Skin of body (tissue), 2 donors: Measurements from ENCODE around the gene CMTM1. TPM values are rescaled to one million over a fixed set of nuclear protein-coding genes. Genes with fewer than 3 reads are reported as not detected.
A peak's percentile ranks its signal among the peaks of the same experiment; 100 is the strongest.

Experiments
- DNase-seq: peaks from one replicate; lab custom pipeline; 2025; lab: John Stamatoyannopoulos, UW
- total RNA-seq: library from RNA; depleted of rRNA; stranded (reverse); fragments of >200 nt; gene quantifications from one replicate; pipeline ENCODE4 v1.2.3, GENCODE V29; 2014

CMTM1 gene
- total RNA-seq, 1 donor from 2014 or later = 2.0 TPM

DNA sequence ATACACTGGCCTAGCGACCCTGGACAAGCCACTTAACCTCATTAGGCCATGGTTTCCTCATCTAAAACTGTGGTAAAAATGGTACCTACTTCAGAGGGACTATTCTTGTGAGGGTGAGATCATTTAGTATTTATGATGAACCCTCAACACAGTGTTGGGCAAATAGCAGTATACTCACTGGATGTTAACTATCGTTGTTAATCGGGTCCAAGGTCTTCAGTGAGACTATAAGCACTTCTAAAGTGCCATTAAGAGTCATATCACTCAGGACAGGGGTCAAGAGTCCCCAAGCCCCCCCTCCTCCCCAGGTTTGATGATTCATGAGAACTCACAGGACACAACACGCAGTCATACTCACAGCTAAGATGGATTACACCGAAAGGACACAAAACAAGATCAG, 27.3 kb upstream of the CMTM1 start:
- no peak for DNase-seq

DNA sequence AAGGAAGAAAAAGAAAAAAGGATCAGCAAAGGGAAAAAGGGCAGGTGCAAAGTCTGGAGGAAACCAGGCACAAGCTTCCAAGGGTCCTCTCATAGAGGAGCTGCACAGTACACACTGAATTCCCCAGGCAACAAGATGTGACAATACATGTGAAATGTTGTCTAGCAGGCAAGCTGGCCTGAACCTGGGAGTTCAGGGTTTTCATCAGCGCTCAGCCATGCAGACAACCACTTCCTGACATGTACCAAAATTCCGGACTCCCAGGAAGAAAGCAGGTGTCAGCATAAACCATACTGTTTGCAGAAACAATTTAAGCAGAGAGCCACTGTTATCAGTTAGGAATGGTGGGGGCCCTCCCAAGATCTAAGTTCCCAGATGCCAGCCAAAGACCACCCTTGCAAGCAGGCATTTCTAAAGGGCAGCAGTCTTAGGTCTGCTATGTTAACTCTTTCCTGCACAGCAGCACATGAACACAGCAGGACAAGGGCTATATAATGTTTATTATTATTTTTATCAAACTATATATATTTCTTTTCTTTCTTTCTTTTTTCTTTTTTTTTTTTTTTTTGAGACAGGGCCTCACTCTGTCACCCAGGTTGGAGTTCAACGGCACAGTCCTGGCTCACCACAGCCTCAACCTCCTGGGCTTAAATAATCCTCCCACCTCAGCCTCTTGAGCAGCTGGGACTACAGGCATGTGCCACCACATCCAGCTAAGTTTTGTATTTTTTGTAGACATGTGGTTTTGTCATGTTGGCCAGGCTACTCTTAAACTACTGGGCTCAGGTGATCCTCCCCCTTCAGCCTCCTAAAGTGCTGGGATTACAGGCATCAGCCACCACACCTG, 26.4 kb upstream of the CMTM1 start:
- DNase-seq = no peak

DNA sequence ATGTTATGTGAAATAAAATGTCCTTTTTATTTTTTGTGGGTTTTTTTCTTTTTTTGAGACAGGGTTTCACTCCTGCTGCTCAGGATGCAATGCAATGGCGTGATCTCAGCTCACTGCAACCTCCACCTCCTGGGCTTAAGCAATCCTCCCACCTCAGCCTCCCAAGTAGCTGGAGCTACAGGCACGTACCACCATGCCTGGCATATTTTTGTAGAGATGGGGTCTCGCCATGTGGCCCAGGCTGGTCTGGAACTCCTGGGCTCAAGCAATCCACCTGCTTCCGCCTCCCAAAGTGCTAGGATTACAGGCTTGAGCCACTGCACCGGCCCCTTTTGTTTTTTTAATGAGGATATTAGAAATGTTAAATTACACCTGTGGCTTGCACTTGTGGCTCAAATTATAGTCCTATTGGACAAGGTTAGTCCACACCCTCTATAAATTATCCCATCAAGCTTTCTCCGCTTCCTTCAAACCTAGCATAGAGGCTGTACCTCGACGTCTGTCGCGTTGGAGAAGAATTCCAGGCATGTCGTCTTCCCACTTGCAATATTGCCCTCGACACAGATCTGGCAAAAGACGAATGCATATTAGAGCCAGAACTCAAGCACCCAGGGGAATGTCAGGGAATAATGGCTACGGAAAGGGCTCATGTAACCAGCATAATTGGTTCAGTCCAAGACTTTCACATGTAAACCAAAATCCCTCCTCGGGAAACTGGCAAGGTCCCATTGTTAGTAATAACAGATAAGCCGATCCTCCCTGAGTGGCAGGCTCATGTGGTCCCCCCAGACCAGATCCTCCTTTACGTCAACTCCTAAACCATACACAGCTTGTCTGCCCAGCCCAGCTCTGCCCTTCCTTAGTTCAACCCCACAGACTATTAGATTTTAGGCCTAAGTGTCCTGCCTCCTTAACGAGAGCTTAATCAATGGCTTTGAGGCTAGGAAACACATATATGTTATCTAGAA, 24.6 kb upstream of the CMTM1 start:
- DNase-seq = no peak

DNA sequence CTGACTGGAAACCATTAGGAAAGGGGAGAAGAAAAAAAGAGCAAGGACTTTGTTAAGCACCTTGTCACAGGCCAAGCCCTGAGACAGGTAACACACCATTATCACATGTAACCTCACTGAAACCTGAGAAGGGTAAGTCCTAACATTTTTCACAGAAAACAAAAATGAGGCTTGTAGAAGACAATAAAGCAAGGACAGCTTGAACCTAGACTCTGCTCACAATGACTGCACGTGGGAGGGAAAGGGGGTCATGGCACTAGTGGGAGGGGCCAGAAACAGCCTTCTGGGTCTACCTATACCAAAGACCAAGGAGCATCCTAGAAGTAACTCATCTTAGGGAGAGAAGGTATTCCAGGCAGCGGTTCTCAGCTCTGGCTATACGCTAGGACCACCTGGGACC, 23.8 kb upstream of the CMTM1 start:
- no peak for DNase-seq

DNA sequence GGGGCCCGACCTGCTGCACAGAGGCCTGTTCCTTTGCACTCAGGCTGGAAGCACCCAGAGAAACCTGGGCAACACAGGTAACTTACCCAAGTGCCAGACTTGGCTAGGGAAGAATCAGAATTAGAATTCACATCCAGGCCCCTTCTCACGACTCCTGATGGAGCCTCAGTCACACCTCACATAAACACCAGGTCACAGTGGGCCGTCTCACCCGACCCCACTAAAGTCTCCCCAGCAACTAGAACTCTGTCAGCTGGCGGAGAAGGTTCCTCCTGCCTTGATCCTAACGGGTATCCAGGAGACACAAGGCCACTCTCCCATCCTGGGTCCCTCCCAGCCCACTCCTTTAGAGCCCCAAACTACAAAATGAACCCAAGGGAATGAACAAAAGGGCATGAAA, 22.7 kb upstream of the CMTM1 start:
- no peak for DNase-seq

DNA sequence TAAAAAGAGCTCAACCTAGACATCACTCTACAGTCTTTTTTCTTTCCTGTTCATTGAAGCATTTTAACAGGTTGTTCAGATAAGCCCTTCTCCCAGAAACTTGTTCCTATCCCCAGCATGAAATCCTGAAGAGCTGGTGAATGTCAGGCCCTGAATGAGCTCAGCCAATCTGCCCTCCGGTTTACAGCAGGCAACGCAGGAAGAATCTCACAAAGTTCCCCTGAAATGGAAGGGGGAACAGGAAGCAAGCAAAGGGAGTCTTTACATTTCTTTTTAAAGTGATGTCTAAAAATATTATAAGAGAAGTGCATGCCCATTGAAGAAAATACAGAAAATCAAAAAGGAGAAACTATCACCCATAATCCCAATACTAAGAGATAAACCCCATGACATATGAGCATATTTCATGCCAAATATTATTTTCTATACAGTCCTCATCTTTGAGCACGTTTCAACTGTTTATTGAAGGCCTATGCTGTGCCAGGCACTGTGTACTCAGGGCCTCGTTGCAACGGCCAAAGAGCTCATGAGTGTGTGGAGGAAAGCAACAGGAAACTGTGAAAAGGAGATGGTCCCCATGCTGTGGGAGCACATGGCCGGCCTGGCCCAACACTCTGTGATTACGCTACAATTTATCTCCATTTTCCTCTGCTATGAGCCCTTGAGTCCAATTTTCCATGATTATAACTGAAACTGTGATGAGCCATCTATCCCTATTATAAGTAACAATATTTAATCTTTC, 22.1 kb upstream of the CMTM1 start:
- no peak for DNase-seq

DNA sequence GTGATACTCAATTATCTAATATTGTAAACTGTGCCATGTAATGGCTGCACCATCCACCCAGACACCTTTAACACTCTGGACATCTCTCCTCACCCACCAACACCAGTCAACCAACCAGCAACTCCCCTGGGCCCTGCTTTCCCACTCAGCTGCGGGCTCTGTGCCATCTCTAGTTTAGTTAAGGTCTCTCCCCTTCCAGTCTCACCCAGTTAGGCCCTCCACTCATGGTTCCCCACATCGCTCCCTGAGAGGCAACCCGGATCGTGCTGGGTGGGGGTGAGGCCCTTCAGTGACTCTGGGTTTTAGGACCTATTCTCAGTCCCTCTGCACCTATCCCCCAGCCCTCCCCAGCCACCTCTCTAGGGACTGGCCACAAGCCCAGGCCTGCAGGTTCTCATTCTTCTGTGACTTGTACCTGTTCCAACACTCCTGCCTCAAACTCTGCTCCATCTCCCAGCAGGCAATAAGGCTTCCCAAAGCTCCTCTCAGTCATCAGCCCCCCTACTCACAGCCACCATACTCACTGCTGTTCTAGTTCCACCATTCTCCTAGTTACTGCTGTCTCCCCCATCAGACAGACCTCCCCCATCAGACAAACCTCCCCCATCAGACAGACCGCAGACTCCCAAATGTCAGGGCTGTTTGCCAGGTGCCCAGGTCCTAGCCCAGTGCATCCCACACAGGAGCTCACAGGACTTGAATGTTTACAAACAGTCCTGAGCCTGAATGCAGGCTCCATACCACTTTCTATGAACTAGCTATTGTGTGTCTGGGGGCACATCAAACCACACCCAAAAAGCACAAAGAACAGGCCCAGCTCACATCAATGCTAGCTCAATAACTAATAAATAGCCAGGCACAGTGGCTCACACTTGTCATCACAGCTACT, 18.9 kb upstream of the CMTM1 start:
- DNase-seq = no peak

DNA sequence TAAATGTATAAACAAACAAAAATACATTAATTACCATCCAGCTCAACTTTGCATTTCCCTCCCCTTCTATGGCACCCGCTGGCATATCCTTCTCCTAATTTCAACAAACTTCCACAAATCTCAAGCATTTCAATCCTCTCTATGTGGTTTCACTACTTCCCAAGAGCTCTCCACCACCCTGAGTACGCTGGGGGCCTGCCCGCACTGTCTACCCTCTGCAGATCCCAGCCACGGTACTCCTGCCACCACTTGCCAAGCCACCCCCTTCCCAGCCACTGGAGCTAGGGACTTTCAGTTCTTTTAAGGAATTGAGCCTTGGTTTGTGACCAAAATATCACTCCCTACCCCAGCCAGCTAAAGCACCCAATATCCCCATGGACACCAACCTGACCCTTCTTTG, 18.2 kb upstream of the CMTM1 start:
- DNase-seq = no peak

DNA sequence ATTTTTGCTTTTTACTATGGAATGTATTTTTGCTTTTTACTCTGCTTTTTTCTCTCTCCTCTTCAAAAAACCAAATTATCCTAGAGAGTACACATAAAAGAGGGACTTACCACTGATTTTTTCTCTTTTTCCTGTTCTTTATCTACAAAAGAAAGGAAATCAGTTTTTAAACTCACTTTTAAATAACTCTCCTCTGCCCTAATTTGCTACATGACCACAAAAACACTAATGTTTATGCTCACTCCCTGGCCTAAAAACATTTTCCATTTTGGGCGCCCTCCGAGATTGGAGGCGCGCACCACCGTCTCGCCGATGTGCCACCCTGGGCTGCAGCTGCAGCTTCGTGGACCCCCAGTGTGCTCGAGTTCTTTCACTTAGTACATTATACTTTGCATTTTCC, 17.4 kb upstream of the CMTM1 start:
- DNase-seq = no peak

DNA sequence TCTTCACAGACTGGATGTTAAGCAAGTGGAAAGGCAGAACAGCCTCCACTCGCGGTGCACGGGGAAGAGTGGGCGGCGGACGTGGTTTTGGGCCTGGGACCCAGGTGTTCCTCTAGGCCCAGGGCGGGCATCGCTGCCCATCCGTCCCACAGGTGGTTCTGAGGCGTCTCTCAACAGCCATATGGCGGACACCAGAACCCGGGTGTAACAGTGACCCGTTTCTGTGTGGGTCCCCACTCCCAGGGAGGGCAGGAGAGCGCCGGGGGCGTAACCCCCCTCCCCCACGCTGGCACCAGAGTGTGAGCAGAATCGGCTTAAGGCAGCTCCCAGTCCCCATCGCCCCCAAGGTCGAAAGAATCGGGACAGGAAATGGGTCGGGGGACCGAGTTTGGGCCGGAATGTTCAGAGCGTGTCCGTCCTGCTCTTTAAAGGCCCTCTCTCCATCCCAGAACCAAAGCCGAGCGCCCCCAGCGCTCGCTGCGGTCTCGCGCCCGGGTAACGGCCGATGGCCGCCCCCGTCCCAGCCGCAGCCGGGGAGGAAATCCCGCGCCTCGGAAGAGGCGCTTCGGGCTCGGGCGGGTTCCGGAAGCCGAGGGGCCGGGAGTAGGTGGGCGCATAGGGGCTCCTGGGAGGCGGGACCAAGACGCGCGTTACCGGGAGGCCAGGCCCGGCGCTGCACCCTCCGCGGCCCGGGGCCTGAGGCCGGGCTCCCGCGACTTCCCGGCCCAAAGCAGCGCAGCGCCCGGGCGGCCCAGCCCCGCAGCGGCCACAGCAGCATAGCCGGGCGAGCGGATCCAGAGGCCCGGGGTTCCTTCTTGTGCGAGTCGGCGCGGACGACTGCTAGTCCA, 16.7 kb upstream of the CMTM1 start, which contains the start of gene TK2:
Gene TK2, minus strand, starts transcription at position 839 of the 848 bp plus-strand sequence. Its CDS starts 61 bp downstream, at position 778.
- DNase-seq = peak; percentile 82

DNA sequence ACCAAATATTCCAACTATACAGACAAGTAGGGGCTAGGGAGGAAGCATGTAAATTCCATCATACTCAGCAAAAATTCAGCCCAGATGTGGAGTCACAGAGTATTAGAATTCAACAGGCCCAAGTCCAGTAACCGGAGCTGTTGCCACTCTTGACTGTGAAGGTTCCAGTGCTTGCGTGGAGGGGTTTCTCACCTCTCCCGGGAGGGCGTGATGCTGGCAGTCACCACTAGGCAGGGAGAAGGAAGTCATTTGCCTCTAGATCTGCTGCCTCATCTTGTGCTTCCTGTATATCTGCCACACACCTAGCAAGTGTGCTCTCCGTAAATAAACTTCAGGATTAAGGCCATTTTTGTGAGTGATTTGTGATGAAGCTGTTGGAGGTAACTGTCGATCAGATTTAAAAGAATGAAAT, 14.9 kb upstream of the CMTM1 start:
- peak; percentile 57 for DNase-seq

DNA sequence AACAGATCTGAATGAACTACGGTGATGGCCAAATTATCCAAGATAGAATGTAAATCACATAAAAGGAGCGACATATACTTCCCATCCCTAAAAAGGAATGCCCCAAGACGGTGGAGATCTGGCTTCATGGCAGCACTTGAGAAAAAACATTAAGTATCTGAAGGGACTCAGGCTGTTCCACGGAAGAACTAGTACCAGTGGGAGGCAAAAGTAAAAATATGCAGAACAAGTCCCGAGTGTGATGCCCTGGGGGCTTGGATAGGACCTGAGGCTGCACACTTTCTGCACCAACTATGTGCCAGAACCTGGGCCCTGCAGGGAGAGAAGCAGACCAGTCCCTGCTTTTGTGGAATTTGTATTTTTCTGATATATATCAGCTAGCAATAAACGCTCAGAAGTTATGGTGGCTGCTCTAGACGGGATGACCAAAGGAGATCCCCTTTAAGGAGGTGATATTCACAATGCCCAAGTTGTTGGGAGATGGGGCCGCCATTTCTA, 14.4 kb upstream of the CMTM1 start:
- DNase-seq = no peak

DNA sequence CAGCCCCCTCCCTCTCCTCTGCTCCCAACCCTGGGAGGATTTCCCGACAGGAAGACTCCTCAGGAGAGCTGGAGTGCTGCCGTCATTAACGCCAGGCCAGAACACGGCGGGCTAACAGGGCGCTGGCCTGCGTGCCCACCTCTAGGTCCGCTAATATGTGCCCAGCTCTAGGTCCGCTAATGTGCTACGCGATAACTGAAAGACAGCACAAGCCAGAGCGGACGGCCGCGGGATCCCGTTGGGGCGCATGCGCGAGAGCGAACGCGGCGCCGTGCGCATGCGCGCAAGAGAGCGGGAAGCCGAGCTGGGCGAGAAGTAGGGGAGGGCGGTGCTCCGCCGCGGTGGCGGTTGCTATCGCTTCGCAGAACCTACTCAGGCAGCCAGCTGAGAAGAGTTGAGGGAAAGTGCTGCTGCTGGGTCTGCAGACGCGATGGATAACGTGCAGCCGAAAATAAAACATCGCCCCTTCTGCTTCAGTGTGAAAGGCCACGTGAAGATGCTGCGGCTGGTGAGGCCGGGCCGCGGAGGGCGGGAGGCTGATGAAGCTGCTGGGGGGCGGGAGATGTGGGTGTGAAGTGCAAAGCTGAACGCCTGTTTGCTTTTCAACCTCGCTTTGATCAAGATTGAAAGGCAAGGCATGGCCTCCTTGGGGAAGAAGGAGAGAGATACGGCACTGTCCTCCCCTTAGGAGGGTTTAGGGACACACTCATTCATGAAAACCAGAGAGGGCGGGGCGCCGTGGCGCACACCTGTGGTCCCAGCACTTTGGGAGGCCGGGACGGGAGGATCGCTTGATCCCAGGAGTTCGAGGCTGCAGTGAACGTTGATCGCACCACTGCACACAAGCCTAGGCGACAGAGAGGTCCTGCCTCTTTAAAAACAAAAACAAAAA, 13.7 kb upstream of the CMTM1 start, which contains the start of gene CKLF:
Gene CKLF, plus strand, starts transcription at position 291 of the 892 bp plus-strand sequence. Its CDS starts 140 bp downstream, at position 431.
- peak; percentile 83 for DNase-seq

DNA sequence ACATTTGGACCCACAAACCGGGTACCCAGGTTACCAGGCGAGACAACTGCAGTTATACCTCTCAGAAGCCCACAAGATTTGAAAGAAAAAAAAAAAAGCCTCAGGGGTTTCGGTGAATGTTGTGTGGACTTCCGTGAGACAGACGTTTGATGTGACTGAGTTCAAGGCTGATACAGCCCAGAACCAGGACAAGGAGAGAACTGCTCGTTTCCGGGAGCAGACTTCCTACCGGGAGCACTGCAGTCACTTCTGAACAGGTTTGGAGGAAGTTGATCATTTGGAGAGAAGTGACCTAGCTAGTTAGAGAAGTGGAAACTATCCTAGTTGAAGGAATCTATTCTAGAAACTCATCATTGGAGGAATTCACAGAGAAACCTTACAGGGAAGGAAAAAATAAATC, 13.0 kb upstream of the CMTM1 start:
- DNase-seq = peak; percentile 29

DNA sequence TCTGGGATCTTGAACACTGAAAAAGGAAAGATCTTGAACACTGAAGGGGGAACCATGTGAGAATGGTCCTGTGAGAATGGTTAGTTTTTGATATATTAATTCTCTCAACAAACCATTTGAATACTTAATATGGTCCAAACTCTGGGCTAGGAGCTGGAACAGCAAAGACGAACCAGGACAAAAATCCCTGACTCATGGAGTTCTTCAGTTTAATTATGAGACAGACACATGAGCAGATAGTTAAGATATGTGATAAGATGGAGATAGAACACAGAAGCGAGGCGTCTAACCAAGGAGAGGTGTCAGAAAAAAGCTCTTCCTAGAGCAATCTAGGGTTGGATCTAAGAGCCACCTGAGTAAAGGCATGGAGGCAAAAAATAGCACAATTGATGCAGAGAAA, 12.2 kb upstream of the CMTM1 start:
- no peak for DNase-seq

DNA sequence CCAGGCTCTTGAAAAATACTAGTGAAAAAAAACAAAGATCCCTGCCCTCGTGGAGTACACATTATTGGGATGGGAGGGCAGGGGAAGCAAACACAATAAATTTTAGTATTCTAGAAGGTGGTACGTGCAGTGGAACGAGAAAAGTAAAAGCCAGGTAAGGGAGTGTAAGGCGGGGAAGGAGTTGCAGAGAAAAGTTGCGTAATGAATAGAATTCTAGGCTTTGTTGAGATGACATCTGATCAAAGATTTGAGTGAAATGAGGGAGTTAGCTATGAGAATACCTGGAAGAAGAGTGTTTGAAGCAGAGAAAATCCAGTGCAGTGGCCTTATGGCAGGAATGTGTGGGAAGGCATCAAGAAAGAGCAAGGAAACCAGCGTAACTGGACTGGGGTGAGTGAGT, 11.7 kb upstream of the CMTM1 start:
- no peak for DNase-seq

DNA sequence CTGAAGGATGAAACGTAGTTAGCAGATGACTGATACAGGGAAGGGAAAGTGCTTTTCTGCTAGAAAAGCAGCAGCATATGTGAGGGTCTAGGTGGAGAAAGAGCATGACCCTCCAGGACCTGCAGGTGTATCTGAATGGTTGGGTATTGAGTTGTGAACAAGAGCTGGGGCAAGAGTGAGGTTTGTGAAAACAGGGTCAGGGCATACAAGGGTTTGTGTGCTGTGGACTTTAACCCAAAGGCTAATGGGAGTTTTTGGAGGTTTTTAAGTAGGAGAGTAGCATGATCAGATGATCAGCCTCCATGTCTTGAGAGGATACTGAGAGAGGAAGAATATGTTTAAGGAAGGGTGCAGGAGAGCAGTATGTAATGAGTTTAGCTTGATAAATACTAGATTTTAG, 6.1 kb upstream of the CMTM1 start:
- no peak for DNase-seq

DNA sequence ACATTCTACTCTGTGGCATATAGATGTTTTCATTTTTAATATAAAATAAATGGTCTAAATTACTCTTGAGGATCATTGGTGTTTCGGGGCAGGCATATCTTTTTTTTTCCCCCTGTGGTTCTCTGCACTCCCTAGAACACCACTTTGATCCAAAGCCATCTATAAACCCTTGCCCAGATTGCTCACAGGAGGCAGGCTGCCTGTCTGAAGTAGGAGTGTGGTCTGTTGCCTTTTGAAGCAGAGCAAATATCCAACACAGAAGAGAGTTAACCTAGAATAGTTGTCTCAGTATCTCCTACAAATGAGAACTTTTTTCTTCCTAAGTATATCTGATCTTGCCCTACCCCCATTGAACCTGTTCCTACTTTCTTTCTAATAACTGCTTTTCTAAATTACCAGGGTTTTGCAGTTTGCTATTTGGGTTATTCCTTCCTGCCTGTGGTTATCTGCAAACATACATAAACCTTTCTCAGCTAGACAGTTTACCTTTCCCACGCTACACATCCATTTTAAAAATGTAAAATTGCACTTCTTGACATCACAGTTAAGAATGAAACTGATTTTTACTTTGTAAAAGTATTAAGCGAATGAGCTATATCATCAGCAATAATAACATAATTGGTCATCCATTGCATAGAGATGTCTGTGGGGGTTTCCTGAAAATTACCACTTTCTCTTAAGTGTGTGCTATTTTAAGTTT, 4.7 kb upstream of the CMTM1 start:
- DNase-seq = no peak
